Measurements from ENCODE around the gene MINDY4.

Gene MINDY4

GRCh38 chr7:30880941-30881340 is 109.7 kb downstream of the MINDY4 start:
- no peak for DNase-seq

GRCh38 chr7:30881448-30881847 is 110.2 kb downstream of the MINDY4 start:
- DNase-seq, result no peak

GRCh38 chr7:30884881-30885280 is 113.7 kb downstream of the MINDY4 start:
- DNase-seq, result no peak

- no peak for DNase-seq
These were observed 115.4 kb downstream of the MINDY4 start for GRCh38 chr7:30886608-30887011.

- no peak for DNase-seq
These were observed 116.3 kb downstream of the MINDY4 start for GRCh38 chr7:30887464-30887872.

GRCh38 chr7:30888747-30889146 is 117.5 kb downstream of the MINDY4 start:
- no peak for DNase-seq

GRCh38 chr7:30890226-30890625 is 119.0 kb downstream of the MINDY4 start:
- no peak for DNase-seq

GRCh38 chr7:30893357-30893756 is 122.1 kb downstream of the MINDY4 start:
- DNase-seq, result no peak

- DNase-seq, result no peak
These were observed 122.8 kb downstream of the MINDY4 start for GRCh38 chr7:30894009-30894408.

- DNase-seq, result no peak
These were observed 123.8 kb downstream of the MINDY4 start for GRCh38 chr7:30894866-30895605.

GRCh38 chr7:30896036-30896435 is 124.8 kb downstream of the MINDY4 start:
- no peak for DNase-seq

- no peak for DNase-seq
These were observed 125.8 kb downstream of the MINDY4 start for GRCh38 chr7:30896783-30897637.

- DNase-seq, result no peak
These were observed 126.6 kb downstream of the MINDY4 start for GRCh38 chr7:30897770-30898169.

GRCh38 chr7:30898411-30898810 is 127.2 kb downstream of the MINDY4 start:
- DNase-seq, result no peak

GRCh38 chr7:30899066-30899465 is 127.8 kb downstream of the MINDY4 start:
- DNase-seq, result no peak

GRCh38 chr7:30899630-30900029 is 128.4 kb downstream of the MINDY4 start:
- no peak for DNase-seq

- DNase-seq, result no peak
These were observed 128.8 kb downstream of the MINDY4 start for GRCh38 chr7:30900053-30900452.

- no peak for DNase-seq
These were observed 129.7 kb downstream of the MINDY4 start for GRCh38 chr7:30900803-30901362.

GRCh38 chr7:30901856-30902255 is 130.6 kb downstream of the MINDY4 start:
- DNase-seq, result no peak

GRCh38 chr7:30902466-30902865 is 131.2 kb downstream of the MINDY4 start:
- no peak for DNase-seq

GRCh38 chr7:30903146-30903545 is 131.9 kb downstream of the MINDY4 start:
- DNase-seq, result no peak

- DNase-seq, result no peak
These were observed 133.3 kb downstream of the MINDY4 start for GRCh38 chr7:30904561-30904960.

- DNase-seq, result no peak
These were observed 134.1 kb downstream of the MINDY4 start for GRCh38 chr7:30905078-30906012.
